HepG2 (cell line): ENCODE measurements around the gene UROS. TPM values are rescaled to one million over a fixed set of nuclear protein-coding genes. Genes with fewer than 3 reads are reported as not detected.

ENCODE experiments used
- ELF3 ChIP-seq: IDR thresholded peaks from 2 replicates; pipeline ENCODE4 v1.6.1; 2016; ENCODE audit warnings: missing genetic modification reagents, missing compliant biosample characterization
- GTF3A ChIP-seq: sonication (generic); formaldehyde crosslinking; conservative IDR thresholded peaks from 2 replicates; pipeline ENCODE4 v1.4.0; 2020; ENCODE audit warnings: mild to moderate bottlenecking, missing genetic modification reagents
- KMT2A ChIP-seq: sonication (generic); formaldehyde crosslinking; IDR thresholded peaks from 2 replicates; pipeline ENCODE4 v1.4.0; 2020; ENCODE audit warnings: missing genetic modification reagents
- MEIS1 ChIP-seq: sonication (generic); formaldehyde crosslinking; IDR thresholded peaks from 2 replicates; pipeline ENCODE4 v1.9.0; 2021; ENCODE audit warnings: mild to moderate bottlenecking, missing genetic modification reagents, moderate library complexity, borderline replicate concordance
- SOX6 ChIP-seq, 2 experiments: fragments of 450-650 bp in 1 of 2; sonication (generic) in 1 of 2; formaldehyde crosslinking in 1 of 2; IDR thresholded peaks; 2 replicates each; pipeline versions ENCODE4 v1.4.0 to v1.6.1; 2017 to 2020; ENCODE audit warnings: antibody characterized with exemption in 1 of 2, mild to moderate bottlenecking in 1 of 2, missing genetic modification reagents in 1 of 2
- TMF1 ChIP-seq: sonication (generic); formaldehyde crosslinking; IDR thresholded peaks from 2 replicates; pipeline ENCODE4 v1.8.1; 2022; ENCODE audit warnings: low read depth, missing genetic modification reagents
- ZC3H13 ChIP-seq: sonication (generic); formaldehyde crosslinking; IDR thresholded peaks from 2 replicates; pipeline ENCODE4 v1.8.1; 2023; ENCODE audit warnings: mild to moderate bottlenecking, missing genetic modification reagents, moderate library complexity
- ZNF350 ChIP-seq: sonication (generic); formaldehyde crosslinking; IDR thresholded peaks from 2 replicates; pipeline ENCODE4 v1.4.0; 2020; ENCODE audit warnings: mild to moderate bottlenecking, low read depth, missing genetic modification reagents, borderline replicate concordance
- ZNF550 ChIP-seq: sonication (generic); formaldehyde crosslinking; IDR thresholded peaks from 2 replicates; pipeline ENCODE4 v1.4.0; 2020; ENCODE audit warnings: mild to moderate bottlenecking, missing genetic modification reagents, borderline replicate concordance
- ZNF674 ChIP-seq: sonication (generic); formaldehyde crosslinking; IDR thresholded peaks from 2 replicates; pipeline ENCODE4 v1.5.0; 2020; ENCODE audit warnings: low read depth, mild to moderate bottlenecking, missing genetic modification reagents
- ZSCAN21 ChIP-seq: sonication (generic); formaldehyde crosslinking; IDR thresholded peaks from 2 replicates; pipeline ENCODE4 v1.8.0; 2022; ENCODE audit warnings: mild to moderate bottlenecking, missing genetic modification reagents, moderate library complexity, borderline replicate concordance
- polyA plus RNA-seq, 8 experiments: library from polyadenylated mRNA; depleted of rRNA in 3 of 8; stranded (reverse) in 7 of 8; unstranded in 1 of 8; fragments of >200 nt; fragmentation: Illumina TruSeq in 4 of 8; extraction: Trizol in 4 of 8; gene quantifications; 2 replicates each; pipeline versions ENCODE4 v1.2.1 to v1.2.3, GENCODE V29; 2011 to 2016; ENCODE audit warnings: low read depth in 4 of 8, missing spikeins in 1 of 8, mixed read lengths in 1 of 8; ENCODE audit not compliant: insufficient read depth in 1 of 8
- total RNA-seq, 5 experiments: library from RNA; depleted of rRNA; stranded (reverse); fragments of >200 nt; fragmentation: Illumina TruSeq; extraction: Trizol; gene quantifications; 2 replicates each; pipeline ENCODE4 v1.2.3, GENCODE V29; 2016; ENCODE audit warnings: low read depth in 1 of 5
- TF ChIP-seq, protein P1 (sequence below): sonication (generic); formaldehyde crosslinking; IDR thresholded peaks from 2 replicates; pipeline ENCODE4 v1.4.0; 2020; ENCODE audit warnings: missing genetic modification reagents, borderline replicate concordance
- TF ChIP-seq, protein P2 (sequence below): sonication (generic); formaldehyde crosslinking; IDR thresholded peaks from 2 replicates; pipeline ENCODE4 v1.5.0; 2020; ENCODE audit warnings: missing genetic modification reagents, mild to moderate bottlenecking, borderline replicate concordance
- TF ChIP-seq, protein P3 (sequence below): sonication (generic); formaldehyde crosslinking; IDR thresholded peaks from 2 replicates; pipeline ENCODE4 v1.5.0; 2020; ENCODE audit warnings: mild to moderate bottlenecking, missing genetic modification reagents, borderline replicate concordance
- TF ChIP-seq, protein P4 (sequence below): IDR thresholded peaks from 2 replicates; pipeline ENCODE4 v1.6.1; 2018; ENCODE audit warnings: missing genetic modification reagents
- TF ChIP-seq, protein P5 (sequence below): sonication (generic); formaldehyde crosslinking; IDR thresholded peaks from 2 replicates; pipeline ENCODE4 v1.4.0; 2020; ENCODE audit warnings: mild to moderate bottlenecking, missing genetic modification reagents, borderline replicate concordance
- TF ChIP-seq, protein P6 (sequence below): sonication (generic); formaldehyde crosslinking; IDR thresholded peaks from 2 replicates; pipeline ENCODE4 v1.4.0; 2020; ENCODE audit warnings: mild to moderate bottlenecking, missing genetic modification reagents

The UROS gene
- total and polyA plus RNA-seq, 2 of the 13 experiments (the other 11 are each of a cell fraction or from before 2014, with no cell fraction given): 14.8 to 49.9 TPM

DNA sequence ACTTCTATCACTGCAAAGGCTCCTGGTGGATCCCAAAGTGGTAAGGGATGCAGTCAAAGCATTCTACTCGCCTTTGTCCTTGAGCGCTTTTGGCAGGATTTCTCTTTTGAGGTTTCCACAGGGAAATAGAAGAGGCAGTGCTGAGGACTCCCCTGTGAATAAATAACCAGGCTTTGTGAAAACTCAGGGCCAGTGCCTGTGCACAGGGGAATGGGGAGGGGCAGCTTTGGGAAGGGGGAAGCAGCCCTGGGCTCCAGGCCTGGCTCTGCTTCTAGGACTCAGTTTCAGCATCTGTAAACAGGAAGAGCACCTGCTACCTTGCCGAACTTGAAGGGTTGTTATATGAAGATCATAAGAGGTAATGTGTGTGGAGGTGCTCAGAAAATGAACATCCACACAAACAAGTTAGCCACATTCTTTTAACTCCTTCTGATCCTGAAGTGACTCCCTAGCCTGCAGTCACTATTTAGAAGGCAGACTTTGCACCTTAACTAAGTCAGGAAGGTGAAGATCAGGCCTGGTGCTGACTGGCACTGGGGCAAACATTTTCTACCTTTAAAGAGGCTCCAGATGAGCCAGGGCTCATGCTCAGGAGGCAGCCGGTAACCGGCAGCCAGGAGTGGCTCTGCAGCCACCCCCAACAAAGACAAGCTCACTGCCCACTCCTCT, 24.9 kb downstream of the UROS start (continued):
- TF ChIP-seq SOX6 (IDR thresholded peaks at IDR 0.05) (no peak), SOX6 (CRISPR knock-in tag; IDR thresholded peaks at IDR 0.05) (peak; percentile 28; the same call in 1 of the 2 replicates), ELF3 (CRISPR knock-in tag) (peak; percentile 51), ZC3H13 (no peak), TMF1 (CRISPR knock-in tag) (no peak), MEIS1 (no peak), ZNF674 (CRISPR knock-in tag) (no peak), KMT2A (CRISPR knock-in tag) (no peak), ZSCAN21 (CRISPR knock-in tag) (no peak), ZNF350 (CRISPR knock-in tag) (0 out of 2 replicates have a peak, but pooled peaks have one; percentile 32), GTF3A (CRISPR knock-in tag) (no peak), ZNF550 (no peak)
- TF ChIP-seq, protein P1, sequence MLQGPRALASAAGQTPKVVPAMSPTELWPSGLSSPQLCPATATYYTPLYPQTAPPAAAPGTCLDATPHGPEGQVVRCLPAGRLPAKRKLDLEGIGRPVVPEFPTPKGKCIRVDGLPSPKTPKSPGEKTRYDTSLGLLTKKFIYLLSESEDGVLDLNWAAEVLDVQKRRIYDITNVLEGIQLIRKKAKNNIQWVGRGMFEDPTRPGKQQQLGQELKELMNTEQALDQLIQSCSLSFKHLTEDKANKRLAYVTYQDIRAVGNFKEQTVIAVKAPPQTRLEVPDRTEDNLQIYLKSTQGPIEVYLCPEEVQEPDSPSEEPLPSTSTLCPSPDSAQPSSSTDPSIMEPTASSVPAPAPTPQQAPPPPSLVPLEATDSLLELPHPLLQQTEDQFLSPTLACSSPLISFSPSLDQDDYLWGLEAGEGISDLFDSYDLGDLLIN: no peak
- TF ChIP-seq, protein P2, sequence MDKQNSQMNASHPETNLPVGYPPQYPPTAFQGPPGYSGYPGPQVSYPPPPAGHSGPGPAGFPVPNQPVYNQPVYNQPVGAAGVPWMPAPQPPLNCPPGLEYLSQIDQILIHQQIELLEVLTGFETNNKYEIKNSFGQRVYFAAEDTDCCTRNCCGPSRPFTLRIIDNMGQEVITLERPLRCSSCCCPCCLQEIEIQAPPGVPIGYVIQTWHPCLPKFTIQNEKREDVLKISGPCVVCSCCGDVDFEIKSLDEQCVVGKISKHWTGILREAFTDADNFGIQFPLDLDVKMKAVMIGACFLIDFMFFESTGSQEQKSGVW (CRISPR knock-in tag): no peak
- TF ChIP-seq, protein P3, sequence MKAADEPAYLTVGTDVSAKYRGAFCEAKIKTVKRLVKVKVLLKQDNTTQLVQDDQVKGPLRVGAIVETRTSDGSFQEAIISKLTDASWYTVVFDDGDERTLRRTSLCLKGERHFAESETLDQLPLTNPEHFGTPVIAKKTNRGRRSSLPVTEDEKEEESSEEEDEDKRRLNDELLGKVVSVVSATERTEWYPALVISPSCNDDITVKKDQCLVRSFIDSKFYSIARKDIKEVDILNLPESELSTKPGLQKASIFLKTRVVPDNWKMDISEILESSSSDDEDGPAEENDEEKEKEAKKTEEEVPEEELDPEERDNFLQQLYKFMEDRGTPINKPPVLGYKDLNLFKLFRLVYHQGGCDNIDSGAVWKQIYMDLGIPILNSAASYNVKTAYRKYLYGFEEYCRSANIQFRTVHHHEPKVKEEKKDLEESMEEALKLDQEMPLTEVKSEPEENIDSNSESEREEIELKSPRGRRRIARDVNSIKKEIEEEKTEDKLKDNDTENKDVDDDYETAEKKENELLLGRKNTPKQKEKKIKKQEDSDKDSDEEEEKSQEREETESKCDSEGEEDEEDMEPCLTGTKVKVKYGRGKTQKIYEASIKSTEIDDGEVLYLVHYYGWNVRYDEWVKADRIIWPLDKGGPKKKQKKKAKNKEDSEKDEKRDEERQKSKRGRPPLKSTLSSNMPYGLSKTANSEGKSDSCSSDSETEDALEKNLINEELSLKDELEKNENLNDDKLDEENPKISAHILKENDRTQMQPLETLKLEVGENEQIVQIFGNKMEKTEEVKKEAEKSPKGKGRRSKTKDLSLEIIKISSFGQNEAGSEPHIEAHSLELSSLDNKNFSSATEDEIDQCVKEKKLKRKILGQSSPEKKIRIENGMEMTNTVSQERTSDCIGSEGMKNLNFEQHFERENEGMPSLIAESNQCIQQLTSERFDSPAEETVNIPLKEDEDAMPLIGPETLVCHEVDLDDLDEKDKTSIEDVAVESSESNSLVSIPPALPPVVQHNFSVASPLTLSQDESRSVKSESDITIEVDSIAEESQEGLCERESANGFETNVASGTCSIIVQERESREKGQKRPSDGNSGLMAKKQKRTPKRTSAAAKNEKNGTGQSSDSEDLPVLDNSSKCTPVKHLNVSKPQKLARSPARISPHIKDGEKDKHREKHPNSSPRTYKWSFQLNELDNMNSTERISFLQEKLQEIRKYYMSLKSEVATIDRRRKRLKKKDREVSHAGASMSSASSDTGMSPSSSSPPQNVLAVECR (CRISPR knock-in tag): no peak; the same call in 1 of the 2 replicates
- TF ChIP-seq, protein P4, sequence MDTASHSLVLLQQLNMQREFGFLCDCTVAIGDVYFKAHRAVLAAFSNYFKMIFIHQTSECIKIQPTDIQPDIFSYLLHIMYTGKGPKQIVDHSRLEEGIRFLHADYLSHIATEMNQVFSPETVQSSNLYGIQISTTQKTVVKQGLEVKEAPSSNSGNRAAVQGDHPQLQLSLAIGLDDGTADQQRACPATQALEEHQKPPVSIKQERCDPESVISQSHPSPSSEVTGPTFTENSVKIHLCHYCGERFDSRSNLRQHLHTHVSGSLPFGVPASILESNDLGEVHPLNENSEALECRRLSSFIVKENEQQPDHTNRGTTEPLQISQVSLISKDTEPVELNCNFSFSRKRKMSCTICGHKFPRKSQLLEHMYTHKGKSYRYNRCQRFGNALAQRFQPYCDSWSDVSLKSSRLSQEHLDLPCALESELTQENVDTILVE (CRISPR knock-in tag): no peak
- TF ChIP-seq, protein P5, sequence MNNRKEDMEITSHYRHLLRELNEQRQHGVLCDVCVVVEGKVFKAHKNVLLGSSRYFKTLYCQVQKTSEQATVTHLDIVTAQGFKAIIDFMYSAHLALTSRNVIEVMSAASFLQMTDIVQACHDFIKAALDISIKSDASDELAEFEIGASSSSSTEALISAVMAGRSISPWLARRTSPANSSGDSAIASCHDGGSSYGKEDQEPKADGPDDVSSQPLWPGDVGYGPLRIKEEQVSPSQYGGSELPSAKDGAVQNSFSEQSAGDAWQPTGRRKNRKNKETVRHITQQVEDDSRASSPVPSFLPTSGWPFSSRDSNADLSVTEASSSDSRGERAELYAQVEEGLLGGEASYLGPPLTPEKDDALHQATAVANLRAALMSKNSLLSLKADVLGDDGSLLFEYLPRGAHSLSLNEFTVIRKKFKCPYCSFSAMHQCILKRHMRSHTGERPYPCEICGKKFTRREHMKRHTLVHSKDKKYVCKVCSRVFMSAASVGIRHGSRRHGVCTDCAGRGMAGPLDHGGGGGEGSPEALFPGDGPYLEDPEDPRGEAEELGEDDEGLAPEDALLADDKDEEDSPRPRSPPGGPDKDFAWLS: no peak
- TF ChIP-seq, protein P6, sequence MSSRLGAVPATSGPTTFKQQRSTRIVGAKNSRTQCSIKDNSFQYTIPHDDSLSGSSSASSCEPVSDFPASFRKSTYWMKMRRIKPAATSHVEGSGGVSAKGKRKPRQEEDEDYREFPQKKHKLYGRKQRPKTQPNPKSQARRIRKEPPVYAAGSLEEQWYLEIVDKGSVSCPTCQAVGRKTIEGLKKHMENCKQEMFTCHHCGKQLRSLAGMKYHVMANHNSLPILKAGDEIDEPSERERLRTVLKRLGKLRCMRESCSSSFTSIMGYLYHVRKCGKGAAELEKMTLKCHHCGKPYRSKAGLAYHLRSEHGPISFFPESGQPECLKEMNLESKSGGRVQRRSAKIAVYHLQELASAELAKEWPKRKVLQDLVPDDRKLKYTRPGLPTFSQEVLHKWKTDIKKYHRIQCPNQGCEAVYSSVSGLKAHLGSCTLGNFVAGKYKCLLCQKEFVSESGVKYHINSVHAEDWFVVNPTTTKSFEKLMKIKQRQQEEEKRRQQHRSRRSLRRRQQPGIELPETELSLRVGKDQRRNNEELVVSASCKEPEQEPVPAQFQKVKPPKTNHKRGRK (CRISPR knock-in tag): no peak
